ENCODE data around the gene CHKA.

CHKA gene

DNA sequence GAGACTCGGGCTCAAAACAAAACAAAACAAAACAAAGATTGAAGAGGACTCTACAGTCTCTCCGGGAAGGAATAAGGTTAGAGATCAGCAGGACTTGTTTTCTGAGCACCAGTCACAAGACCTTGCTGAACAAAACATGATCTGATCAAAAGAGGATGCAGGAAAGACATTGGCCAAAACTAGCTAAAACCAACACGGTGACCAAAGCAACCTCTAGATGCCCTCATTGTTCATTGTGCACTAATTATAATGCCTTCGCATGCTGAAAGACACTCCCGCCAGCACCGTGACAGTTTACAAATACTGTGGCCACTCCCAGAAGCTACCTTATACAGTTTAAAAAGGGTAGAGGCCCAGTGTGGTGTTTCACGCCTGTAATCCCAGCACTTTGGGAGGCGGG lies 15.7 kb upstream of the CHKA start:
- no peak for DNase-seq
- Mint-ChIP-seq H3K4me1 (peaks cover 6 to 13% of the 10 kb centered on the region in 2 donors), H3K4me3 (no peak overlapping the region), H3K27ac (no peak overlapping the region), H3K27me3 (peaks cover 20 to 26% of the 10 kb centered on the region in 2 donors), H3K9me3 (peaks cover 7 to 10% of the 10 kb centered on the region in 2 donors), H3K36me3 (peaks cover 6 to 11% of the 10 kb centered on the region in 2 donors)
- no peak for ATAC-seq (replicated peaks)

- H3K9me3 Mint-ChIP-seq = peaks cover 7 to 10% of the 10 kb centered on the region in 2 donors
Observed at GRCh38 chr11:68135161-68135560, 14.0 kb upstream of the CHKA start.

GRCh38 chr11:68133761-68134160 lies 12.6 kb upstream of the CHKA start:
- DNase-seq (no peak), ATAC-seq (replicated peaks) (no peak)
- Mint-ChIP-seq H3K4me1 (peaks cover 3 to 4% of the 10 kb centered on the region in 2 donors), H3K4me3 (no peak overlapping the region), H3K27ac (no peak overlapping the region), H3K36me3 (peaks cover 7 to 14% of the 10 kb centered on the region in 2 donors), H3K27me3 (peaks cover 32 to 39% of the 10 kb centered on the region in 2 donors), H3K9me3 (peaks cover 7 to 10% of the 10 kb centered on the region in 2 donors)

More at GRCh38 chr11:68135161-68135560, 14.0 kb upstream of the CHKA start:
- no peak for DNase-seq
- Mint-ChIP-seq H3K4me3 (no peak overlapping the region), H3K27ac (no peak overlapping the region), H3K36me3 (peaks cover 7 to 11% of the 10 kb centered on the region in 2 donors), H3K4me1 (no peaks in the 10 kb centered on the region), H3K27me3 (peaks cover 20 to 26% of the 10 kb centered on the region in 2 donors)
- ATAC-seq (replicated peaks) = no peak

- Mint-ChIP-seq H3K36me3 (peaks cover 7 to 14% of the 10 kb centered on the region in 2 donors), H3K9me3 (peaks cover 7 to 10% of the 10 kb centered on the region in 2 donors), H3K27ac (no peak overlapping the region), H3K4me3 (no peak overlapping the region), H3K4me1 (peaks cover 3 to 5% of the 10 kb centered on the region in 2 donors), H3K27me3 (peaks cover 26 to 27% of the 10 kb centered on the region in 2 donors)
- no peak for DNase-seq
- no peak for ATAC-seq (replicated peaks)
Observed at GRCh38 chr11:68130121-68130520, 8.9 kb upstream of the CHKA start.

- Mint-ChIP-seq H3K4me3 (peak overlapping the region; percentile 57 to 59), H3K36me3 (peaks cover 5 to 14% of the 10 kb centered on the region in 2 donors), H3K4me1 (peaks cover 3 to 5% of the 10 kb centered on the region in 2 donors), H3K9me3 (peaks cover 5 to 10% of the 10 kb centered on the region in 2 donors), H3K27me3 (peaks cover 23 to 25% of the 10 kb centered on the region in 2 donors), H3K27ac (no peak overlapping the region)
- DNase-seq (no peak), ATAC-seq (replicated peaks) (no peak)
Observed at GRCh38 chr11:68128682-68129327, 7.6 kb upstream of the CHKA start.

DNA sequence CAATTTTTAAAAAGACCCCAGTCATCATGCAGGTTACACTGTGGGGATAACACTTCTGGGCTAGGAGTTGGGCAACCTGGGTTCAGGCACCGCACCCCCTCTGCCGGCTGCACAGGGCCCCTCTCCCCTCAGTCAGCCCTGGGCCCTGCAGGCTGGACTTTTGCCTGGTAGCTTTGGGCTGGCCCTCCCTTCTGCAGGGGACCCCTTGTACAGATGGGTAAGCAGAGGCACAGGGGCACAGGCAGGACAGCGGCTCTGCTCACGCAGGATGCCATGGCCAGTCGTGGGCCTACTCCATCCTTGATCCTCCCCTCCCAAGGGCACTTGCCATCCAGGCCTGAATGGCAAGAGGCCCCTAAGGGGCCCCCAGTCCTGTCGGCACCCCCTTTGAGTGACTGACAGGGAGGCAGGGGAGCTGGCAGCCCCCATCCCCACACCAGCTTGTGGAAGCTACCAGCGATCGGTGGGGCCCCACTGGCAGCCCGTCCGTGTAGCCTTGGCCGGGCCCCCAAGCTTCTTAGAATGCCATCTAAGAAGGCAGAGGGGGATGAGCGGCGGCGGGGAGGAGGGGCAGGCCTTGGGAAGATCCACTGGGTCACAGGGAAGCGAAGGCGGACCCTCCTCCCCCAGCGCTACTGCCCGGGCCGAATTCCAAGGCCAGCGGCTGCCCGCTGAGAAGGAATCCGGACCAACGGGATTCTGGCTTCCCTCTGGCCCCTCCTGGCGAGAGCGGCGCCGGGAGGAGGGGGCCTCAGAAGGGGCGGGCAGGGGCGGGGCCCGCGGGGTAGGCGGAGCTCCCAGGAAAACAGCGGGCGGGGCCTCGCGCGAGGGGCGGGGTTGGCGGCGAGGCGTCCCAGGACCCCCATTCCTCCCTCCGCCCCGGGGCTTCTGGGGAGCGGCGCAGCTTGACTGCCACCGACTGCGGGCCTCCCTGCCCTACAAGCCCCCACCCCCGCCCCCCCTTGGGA lies 6.8 kb upstream of the CHKA start:
- no peak for DNase-seq
- Mint-ChIP-seq H3K4me3 (peak overlapping the region; percentile 50 to 57), H3K4me1 (peaks cover 3 to 5% of the 10 kb centered on the region in 2 donors)

GRCh38 chr11:68125164-68125563 lies 4.0 kb upstream of the CHKA start:
- DNase-seq (no peak), ATAC-seq (replicated peaks) (no peak)
- no peaks in the 10 kb centered on the region for H3K9me3 Mint-ChIP-seq
- H3K27me3 Mint-ChIP-seq = peaks cover 15 to 25% of the 10 kb centered on the region in 2 donors
- peaks cover 9 to 13% of the 10 kb centered on the region in 2 donors for H3K4me1 Mint-ChIP-seq
- H3K27ac Mint-ChIP-seq = peak overlapping the region; percentile 5
- no peak overlapping the region for H3K4me3 Mint-ChIP-seq
- peaks cover 0 to 4% of the 10 kb centered on the region in 2 donors for H3K36me3 Mint-ChIP-seq

More for the DNA sequence above, 6.8 kb upstream of the CHKA start:
- peaks cover 5 to 10% of the 10 kb centered on the region in 2 donors for H3K9me3 Mint-ChIP-seq
- no peak overlapping the region for H3K27ac Mint-ChIP-seq
- no peak for ATAC-seq (replicated peaks)
- H3K27me3 Mint-ChIP-seq = peaks cover 23 to 25% of the 10 kb centered on the region in 2 donors
- peaks cover 5 to 14% of the 10 kb centered on the region in 2 donors for H3K36me3 Mint-ChIP-seq

- no peak overlapping the region for H3K4me3 Mint-ChIP-seq
- peaks cover 0 to 9% of the 10 kb centered on the region in 2 donors for H3K27me3 Mint-ChIP-seq
- DNase-seq (no peak), ATAC-seq (replicated peaks) (no peak)
- H3K4me1 Mint-ChIP-seq = peaks cover 17 to 23% of the 10 kb centered on the region in 2 donors
- H3K36me3 Mint-ChIP-seq = peaks cover 2 to 5% of the 10 kb centered on the region in 2 donors
- H3K27ac Mint-ChIP-seq = no peak overlapping the region
- no peaks in the 10 kb centered on the region for H3K9me3 Mint-ChIP-seq
Observed at GRCh38 chr11:68122936-68123539, 1.9 kb upstream of the CHKA start.

DNA sequence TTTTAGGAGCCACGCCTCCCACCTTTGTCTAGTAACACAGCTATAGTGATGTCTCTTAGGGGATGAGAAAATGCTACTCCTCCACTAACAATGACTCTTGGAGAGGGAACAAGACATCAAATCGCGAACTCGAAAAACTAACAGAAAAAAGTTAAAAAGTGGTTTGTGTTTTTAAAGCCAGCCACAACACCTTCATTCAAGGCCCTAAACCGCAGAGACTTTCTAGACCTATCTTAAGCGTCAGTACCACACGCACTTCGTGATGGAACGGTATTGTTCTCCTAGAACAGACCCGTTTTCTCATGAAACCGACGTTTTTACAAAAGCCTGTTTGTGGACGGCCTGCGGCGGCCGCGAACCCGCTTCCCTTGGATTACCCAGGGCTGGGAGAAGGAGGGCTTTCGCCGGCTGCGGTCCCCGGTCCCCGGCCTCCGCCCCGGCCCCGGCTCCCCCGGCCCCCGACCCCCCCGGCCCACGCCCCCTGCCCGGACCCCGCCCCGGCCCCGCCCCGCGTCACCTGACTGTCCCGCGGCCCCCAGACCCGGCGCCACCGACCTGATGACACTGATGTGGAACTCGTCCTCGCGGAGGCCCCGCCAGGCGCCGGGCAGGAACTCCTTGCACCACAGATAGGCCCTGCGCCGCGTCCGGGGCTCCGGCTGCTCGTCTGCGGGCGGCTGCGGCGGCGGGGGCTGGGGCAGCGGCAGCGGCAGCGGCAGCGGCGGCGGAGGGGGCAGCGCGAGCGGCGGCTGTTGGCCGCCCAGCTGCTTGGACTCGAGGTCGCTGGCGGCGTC lies 718 bp downstream of the CHKA start:
- ATAC-seq (replicated peaks) (peak; percentile 26 to 35), DNase-seq (peak; percentile 35)
- Mint-ChIP-seq H3K9me3 (no peaks in the 10 kb centered on the region), H3K27ac (peak overlapping the region; percentile 92), H3K36me3 (peaks cover 2 to 14% of the 10 kb centered on the region in 2 donors), H3K4me1 (peaks cover 23 to 29% of the 10 kb centered on the region in 2 donors), H3K27me3 (no peaks in the 10 kb centered on the region), H3K4me3 (peak overlapping the region; percentile 87 to 89)

GRCh38 chr11:68118706-68119448 lies 2.3 kb downstream of the CHKA start:
- Mint-ChIP-seq H3K4me3 (peak overlapping the region; percentile 87 to 89), H3K36me3 (peaks cover 6 to 23% of the 10 kb centered on the region in 2 donors), H3K27ac (peak overlapping the region; percentile 89), H3K4me1 (peaks cover 30 to 35% of the 10 kb centered on the region in 2 donors), H3K9me3 (no peaks in the 10 kb centered on the region), H3K27me3 (no peaks in the 10 kb centered on the region)
- peak; percentile 56 to 58 for ATAC-seq (replicated peaks)
- DNase-seq = peak; percentile 47

GRCh38 chr11:68117853-68118470 lies 3.2 kb downstream of the CHKA start:
- Mint-ChIP-seq H3K36me3 (peaks cover 8 to 27% of the 10 kb centered on the region in 2 donors), H3K4me3 (peak overlapping the region in 1 of 2 donors; percentile 36), H3K27me3 (no peaks in the 10 kb centered on the region), H3K4me1 (peaks cover 32 to 39% of the 10 kb centered on the region in 2 donors), H3K9me3 (no peaks in the 10 kb centered on the region), H3K27ac (no peak overlapping the region)
- ATAC-seq (replicated peaks) = no peak
- no peak for DNase-seq

GRCh38 chr11:68116974-68117373 lies 4.2 kb downstream of the CHKA start:
- Mint-ChIP-seq H3K9me3 (no peaks in the 10 kb centered on the region), H3K27ac (no peak overlapping the region), H3K4me3 (no peak overlapping the region), H3K27me3 (no peaks in the 10 kb centered on the region), H3K36me3 (peaks cover 14 to 27% of the 10 kb centered on the region in 2 donors), H3K4me1 (peaks cover 29 to 34% of the 10 kb centered on the region in 2 donors)
- DNase-seq = no peak
- no peak for ATAC-seq (replicated peaks)

Measured in stimulated activated naive B cell treated with anti-CD40 and anti-IgM and Interleukin-4, amounts not matched to agents 10 μg/mL and 1 μg/mL and 100 μg/mL, for 72 hours (primary cell).